H9 (cell line): ENCODE data around the gene SCEL. TPM values are rescaled to one million over a fixed set of nuclear protein-coding genes. Genes with fewer than 3 reads are reported as not detected.

ENCODE experiments used
- DNase-seq: peaks from one replicate; pipeline ENCODE4 v3.0.0-alpha.2; 2017
- H2AFZ ChIP-seq: one replicate; pipeline ENCODE4 v1.6.1; 2013; ENCODE audit warnings: mild to moderate bottlenecking, low read length, control low read depth, moderate library complexity
- H2AK5ac ChIP-seq: 2 replicates; pipeline ENCODE4 v1.6.1; 2013; ENCODE audit warnings: low read length, control low read depth, mixed read lengths; ENCODE audit not compliant: insufficient read length
- H2BK120ac ChIP-seq: one replicate; pipeline ENCODE4 v1.6.1; 2013; ENCODE audit warnings: low read depth, mild to moderate bottlenecking, low read length, control low read depth, inconsistent platforms; ENCODE audit not compliant: poor library complexity, severe bottlenecking
- H2BK12ac ChIP-seq: 2 replicates; pipeline ENCODE4 v1.6.1; 2013; ENCODE audit warnings: low read length, control low read depth, mixed read lengths, low read depth; ENCODE audit not compliant: insufficient read length
- H2BK15ac ChIP-seq: 2 replicates; pipeline ENCODE4 v1.6.1; 2013; ENCODE audit warnings: low read depth, low read length, control low read depth
- H2BK20ac ChIP-seq: one replicate; pipeline ENCODE4 v1.6.1; 2013; ENCODE audit warnings: low read depth, mild to moderate bottlenecking, low read length, control low read depth, inconsistent platforms; ENCODE audit not compliant: poor library complexity, severe bottlenecking
- H2BK5ac ChIP-seq: 2 replicates; pipeline ENCODE4 v1.6.1; 2013; ENCODE audit warnings: low read length, control low read depth, mixed read lengths; ENCODE audit not compliant: insufficient read length
- H3K14ac ChIP-seq: 2 replicates; pipeline ENCODE4 v1.6.1; 2013; ENCODE audit warnings: low read length, control low read depth; ENCODE audit not compliant: insufficient read depth
- H3K18ac ChIP-seq: 2 replicates; pipeline ENCODE4 v1.6.1; 2013; ENCODE audit warnings: low read depth, mild to moderate bottlenecking, mixed read lengths, low read length, control low read depth; ENCODE audit not compliant: insufficient read length
- H3K23ac ChIP-seq: 2 replicates; pipeline ENCODE4 v1.6.1; 2013; ENCODE audit warnings: low read length, control low read depth, mixed read lengths, low read depth; ENCODE audit not compliant: insufficient read length
- H3K23me2 ChIP-seq: 2 replicates; pipeline ENCODE4 v1.6.1; 2013; ENCODE audit warnings: low read depth, mild to moderate bottlenecking, mixed read lengths, low read length, control low read depth; ENCODE audit not compliant: insufficient read length, poor library complexity, severe bottlenecking
- H3K27ac ChIP-seq: 2 replicates; pipeline ENCODE4 v1.5.1; 2013; ENCODE audit warnings: low read length, control low read depth, mixed read lengths, low read depth; ENCODE audit not compliant: insufficient read length
- H3K27me3 ChIP-seq: 2 replicates; pipeline ENCODE4 v1.6.1; 2013; ENCODE audit warnings: low read length, control low read depth, inconsistent platforms; ENCODE audit not compliant: insufficient read depth
- H3K4ac ChIP-seq: 2 replicates; pipeline ENCODE4 v1.6.1; 2013; ENCODE audit warnings: low read depth, mild to moderate bottlenecking, control low read depth, inconsistent platforms, low read length, moderate library complexity
- H3K4me1 ChIP-seq: 2 replicates; pipeline ENCODE4 v1.6.1; 2013; ENCODE audit warnings: low read length, control low read depth, inconsistent platforms; ENCODE audit not compliant: insufficient read depth
- H3K4me2 ChIP-seq: 2 replicates; pipeline ENCODE4 v1.6.1; 2013; ENCODE audit warnings: low read length, control low read depth, mixed read lengths; ENCODE audit not compliant: insufficient read length, insufficient read depth
- H3K56ac ChIP-seq: 2 replicates; pipeline ENCODE4 v1.6.1; 2013; ENCODE audit warnings: low read depth, mild to moderate bottlenecking, mixed read lengths, low read length, control low read depth; ENCODE audit not compliant: insufficient read length
- H3K79me1 ChIP-seq: 2 replicates; pipeline ENCODE4 v1.6.1; 2013; ENCODE audit warnings: low read depth, mild to moderate bottlenecking, moderate library complexity, low read length, control low read depth, inconsistent platforms; ENCODE audit not compliant: insufficient read depth, poor library complexity, severe bottlenecking
- H3K79me2 ChIP-seq: 2 replicates; pipeline ENCODE4 v1.6.1; 2013; ENCODE audit warnings: low read length, control low read depth, inconsistent platforms; ENCODE audit not compliant: insufficient read depth
- H3K9ac ChIP-seq: 2 replicates; pipeline ENCODE4 v1.6.1; 2013; ENCODE audit warnings: low read length, control low read depth, mixed read lengths; ENCODE audit not compliant: insufficient read length; ENCODE audit errors: extremely low read depth
- H3K9me3 ChIP-seq: one replicate; pipeline ENCODE4 v1.6.1; 2013; ENCODE audit warnings: low read depth, low read length, inconsistent platforms; ENCODE audit not compliant: control insufficient read depth
- H3T11ph ChIP-seq: one replicate; pipeline ENCODE4 v1.6.1; 2013; ENCODE audit warnings: mild to moderate bottlenecking, low read length, control low read depth, inconsistent platforms
- H4K20me1 ChIP-seq: one replicate; pipeline ENCODE4 v1.6.1; 2013; ENCODE audit not compliant: control insufficient read depth, insufficient read length, insufficient read depth
- H4K5ac ChIP-seq: 2 replicates; pipeline ENCODE4 v1.6.1; 2013; ENCODE audit warnings: low read depth, mild to moderate bottlenecking, mixed read lengths, low read length, control low read depth; ENCODE audit not compliant: insufficient read length
- H4K8ac ChIP-seq: replicated peaks from 2 replicates; pipeline ENCODE4 v1.6.1; 2013; ENCODE audit warnings: low read length, control low read depth, mixed read lengths, low read depth; ENCODE audit not compliant: insufficient read length
- H4K91ac ChIP-seq: 2 replicates; pipeline ENCODE4 v1.6.1; 2013; ENCODE audit warnings: low read depth, mild to moderate bottlenecking, moderate library complexity, mixed read lengths, low read length, control low read depth; ENCODE audit not compliant: insufficient read length
- H3K27ac Mint-ChIP-seq, 3 experiments: 2 replicates in 2 of 3; 3 replicates in 1 of 3; pipeline ENCODE4 v1.8.0; 2020 to 2021; ENCODE audit warnings: mixed read lengths in 3 of 3, mild to moderate bottlenecking in 1 of 3, moderate library complexity in 1 of 3
- H3K27me3 Mint-ChIP-seq: 2 replicates; pipeline ENCODE4 v1.8.0; 2021; ENCODE audit warnings: low read depth, mild to moderate bottlenecking, moderate library complexity, mixed read lengths
- H3K36me3 Mint-ChIP-seq, 3 experiments: 2 replicates in 2 of 3; 3 replicates in 1 of 3; pipeline ENCODE4 v1.8.0; 2020 to 2021; ENCODE audit warnings: low read depth in 3 of 3, mixed read lengths in 3 of 3; ENCODE audit not compliant: insufficient read depth in 1 of 3
- H3K4me1 Mint-ChIP-seq, 2 experiments: 2 replicates each; pipeline ENCODE4 v1.8.0; 2020; ENCODE audit warnings: mixed read lengths in 2 of 2
- H3K4me3 Mint-ChIP-seq, 2 experiments: 2 replicates in 1 of 2; 3 replicates in 1 of 2; pipeline ENCODE4 v1.8.0; 2020 to 2021; ENCODE audit warnings: mild to moderate bottlenecking in 2 of 2, mixed read lengths in 2 of 2, moderate library complexity in 1 of 2
- H3K9me3 Mint-ChIP-seq, 2 experiments: 2 replicates in 1 of 2; 3 replicates in 1 of 2; pipeline ENCODE4 v1.8.0; 2020; ENCODE audit warnings: mild to moderate bottlenecking in 2 of 2, mixed read lengths in 2 of 2, moderate library complexity in 1 of 2
- CTCF ChIP-seq: fragments of 200-600 bp; sonication (generic); conservative IDR thresholded peaks from 3 replicates; pipeline ENCODE4 v1.8.0; 2021; ENCODE audit warnings: antibody characterized with exemption, mild to moderate bottlenecking
- total RNA-seq: library from RNA; stranded (reverse); gene quantifications from 2 replicates; pipeline ENCODE4 v1.2.1, GENCODE V29; 2021

SCEL gene
- total RNA-seq, 1 experiment from 2014 or later: not detected

GRCh38 chr13:77536358-77536757, 852 bp downstream of the SCEL start:
- H3K9me3 Mint-ChIP-seq: no peaks in the 10 kb centered on the region
- H3K79me2 ChIP-seq: no peaks in the 10 kb centered on the region
- no peak overlapping the region for H3K4me3 Mint-ChIP-seq

More at GRCh38 chr13:77536358-77536757, 852 bp downstream of the SCEL start:
- no peak overlapping the region for H3K14ac ChIP-seq
- H2BK120ac ChIP-seq: no peak overlapping the region
- H2AFZ ChIP-seq: no peak overlapping the region
- H3K36me3 Mint-ChIP-seq: no peaks in the 10 kb centered on the region
- TF ChIP-seq CTCF: no peak
- no peak overlapping the region for H3T11ph ChIP-seq
- H2BK15ac ChIP-seq: no peak overlapping the region
- H3K4me1 ChIP-seq: no peaks in the 10 kb centered on the region
- no peak overlapping the region for H4K91ac ChIP-seq
- H4K20me1 ChIP-seq: no peaks in the 10 kb centered on the region
- H3K27ac Mint-ChIP-seq: no peak overlapping the region
- H3K4ac ChIP-seq: no peak overlapping the region
- H3K23me2 ChIP-seq: no peaks in the 10 kb centered on the region
- no peak overlapping the region for H4K8ac ChIP-seq
- H2AK5ac ChIP-seq: no peak overlapping the region
- no peak overlapping the region for H3K18ac ChIP-seq
- DNase-seq: no peak
- no peak overlapping the region for H2BK5ac ChIP-seq
- no peaks in the 10 kb centered on the region for H3K79me1 ChIP-seq
- H3K27me3 Mint-ChIP-seq: no peaks in the 10 kb centered on the region
- no peak overlapping the region for H3K9ac ChIP-seq
- no peak overlapping the region for H3K4me2 ChIP-seq
- H4K5ac ChIP-seq: no peak overlapping the region
- H3K4me1 Mint-ChIP-seq: peaks cover 0 to 3% of the 10 kb centered on the region in 2 experiments; a peak in 1 of 4 replicates
- H2BK20ac ChIP-seq: no peak overlapping the region
- no peaks in the 10 kb centered on the region for H3K9me3 ChIP-seq
- H3K56ac ChIP-seq: no peak overlapping the region
- no peak overlapping the region for H3K23ac ChIP-seq
- no peak overlapping the region for H2BK12ac ChIP-seq
- no peak overlapping the region for H3K27ac ChIP-seq
- no peaks in the 10 kb centered on the region for H3K27me3 ChIP-seq
